ENCODE results near the gene MAP4K4. TPM values are rescaled to one million over a fixed set of nuclear protein-coding genes. Genes with fewer than 3 reads are reported as not detected.

Gene MAP4K4
- total and polyA plus RNA-seq, 2 donors, result 22.4 to 30.9 TPM

GRCh38 chr2:101775636-101776035, 78.1 kb downstream of the MAP4K4 start:
- WGBS, result 85% methylated on average over 8 of the region's 8 CpGs
- Histone ChIP-seq H3K4me3 (ENCODE audit: low read length in 2 of 2) (no peak overlapping the region), H3K9me3 (ENCODE audit: control insufficient read depth in 2 of 2, insufficient read depth in 1 of 2, low read length in 1 of 2) (no peaks in the 10 kb centered on the region), H3K27me3 (ENCODE audit: control insufficient read depth in 2 of 2, insufficient read depth in 1 of 2, low read length in 1 of 2) (no peaks in the 10 kb centered on the region), H3K36me3 (ENCODE audit: control insufficient read depth in 2 of 2, insufficient read depth in 2 of 2, low read length in 1 of 2) (no peaks in the 10 kb centered on the region), H3K4me1 (ENCODE audit: control insufficient read depth in 2 of 2, insufficient read depth in 2 of 2, low read length in 2 of 2) (peaks cover 23 to 38% of the 10 kb centered on the region in 2 donors), H3K27ac (ENCODE audit: low read depth in 1 of 2, low read length in 1 of 2) (no peak overlapping the region)
- no peak for DNase-seq (ENCODE audit: low read depth in 6 of 9, low spot score in 9 of 9)

- no peaks in the 10 kb centered on the region for H3K9me3 ChIP-seq (ENCODE audit: control insufficient read depth in 2 of 2, insufficient read depth in 1 of 2, low read length in 1 of 2)
- H3K27me3 ChIP-seq (ENCODE audit: control insufficient read depth in 2 of 2, insufficient read depth in 1 of 2, low read length in 1 of 2), result no peaks in the 10 kb centered on the region
- H3K4me3 ChIP-seq (ENCODE audit: low read length in 2 of 2), result no peak overlapping the region
- H3K27ac ChIP-seq (ENCODE audit: low read depth in 1 of 2, low read length in 1 of 2), result no peak overlapping the region
- WGBS, result 87% methylated on average over 10 of the region's 10 CpGs
- peaks cover 17 to 36% of the 10 kb centered on the region in 2 donors for H3K4me1 ChIP-seq (ENCODE audit: control insufficient read depth in 2 of 2, insufficient read depth in 2 of 2, low read length in 2 of 2)
- DNase-seq (ENCODE audit: low read depth in 6 of 9, low spot score in 9 of 9), result no peak
- H3K36me3 ChIP-seq (ENCODE audit: control insufficient read depth in 2 of 2, insufficient read depth in 2 of 2, low read length in 1 of 2), result no peaks in the 10 kb centered on the region
Observed at GRCh38 chr2:101776172-101777043, 78.9 kb downstream of the MAP4K4 start.

- no peak for DNase-seq (ENCODE audit: low read depth in 6 of 9, low spot score in 9 of 9)
- H3K4me1 ChIP-seq (ENCODE audit: control insufficient read depth in 2 of 2, insufficient read depth in 2 of 2, low read length in 2 of 2), result peaks cover 9 to 31% of the 10 kb centered on the region in 2 donors
- H3K9me3 ChIP-seq (ENCODE audit: control insufficient read depth in 2 of 2, insufficient read depth in 1 of 2, low read length in 1 of 2), result no peaks in the 10 kb centered on the region
- no peak overlapping the region for H3K4me3 ChIP-seq (ENCODE audit: low read length in 2 of 2)
- WGBS, result 97% methylated on average over 11 of the region's 11 CpGs
- no peaks in the 10 kb centered on the region for H3K27me3 ChIP-seq (ENCODE audit: control insufficient read depth in 2 of 2, insufficient read depth in 1 of 2, low read length in 1 of 2)
- H3K27ac ChIP-seq (ENCODE audit: low read depth in 1 of 2, low read length in 1 of 2), result no peak overlapping the region
- H3K36me3 ChIP-seq (ENCODE audit: control insufficient read depth in 2 of 2, insufficient read depth in 2 of 2, low read length in 1 of 2), result no peaks in the 10 kb centered on the region
Observed at GRCh38 chr2:101777337-101777736, 79.8 kb downstream of the MAP4K4 start.

- Histone ChIP-seq H3K4me1 (ENCODE audit: control insufficient read depth in 2 of 2, insufficient read depth in 2 of 2, low read length in 2 of 2) (peaks cover 5 to 24% of the 10 kb centered on the region in 2 donors), H3K4me3 (ENCODE audit: low read length in 2 of 2) (no peak overlapping the region), H3K36me3 (ENCODE audit: control insufficient read depth in 2 of 2, insufficient read depth in 2 of 2, low read length in 1 of 2) (no peaks in the 10 kb centered on the region), H3K9me3 (ENCODE audit: control insufficient read depth in 2 of 2, insufficient read depth in 1 of 2, low read length in 1 of 2) (no peaks in the 10 kb centered on the region), H3K27ac (ENCODE audit: low read depth in 1 of 2, low read length in 1 of 2) (no peak overlapping the region), H3K27me3 (ENCODE audit: control insufficient read depth in 2 of 2, insufficient read depth in 1 of 2, low read length in 1 of 2) (no peaks in the 10 kb centered on the region)
- no peak for DNase-seq (ENCODE audit: low read depth in 6 of 9, low spot score in 9 of 9)
- over 99% methylated on average over 6 of the region's 6 CpGs for WGBS
Observed at GRCh38 chr2:101778102-101778501, 80.6 kb downstream of the MAP4K4 start.

GRCh38 chr2:101779190-101779589, 81.7 kb downstream of the MAP4K4 start:
- 99% methylated on average over 1 of the region's 1 CpG for WGBS
- H3K27me3 ChIP-seq (ENCODE audit: control insufficient read depth in 2 of 2, insufficient read depth in 1 of 2, low read length in 1 of 2), result no peaks in the 10 kb centered on the region
- H3K9me3 ChIP-seq (ENCODE audit: control insufficient read depth in 2 of 2, insufficient read depth in 1 of 2, low read length in 1 of 2), result no peaks in the 10 kb centered on the region
- peaks cover 3 to 21% of the 10 kb centered on the region in 2 donors for H3K4me1 ChIP-seq (ENCODE audit: control insufficient read depth in 2 of 2, insufficient read depth in 2 of 2, low read length in 2 of 2)
- DNase-seq (ENCODE audit: low read depth in 6 of 9, low spot score in 9 of 9), result no peak
- no peaks in the 10 kb centered on the region for H3K36me3 ChIP-seq (ENCODE audit: control insufficient read depth in 2 of 2, insufficient read depth in 2 of 2, low read length in 1 of 2)
- H3K4me3 ChIP-seq (ENCODE audit: low read length in 2 of 2), result no peak overlapping the region
- no peak overlapping the region for H3K27ac ChIP-seq (ENCODE audit: low read depth in 1 of 2, low read length in 1 of 2)

- 69% methylated on average over 3 of the region's 3 CpGs for WGBS
- no peaks in the 10 kb centered on the region for H3K36me3 ChIP-seq (ENCODE audit: control insufficient read depth in 2 of 2, insufficient read depth in 2 of 2, low read length in 1 of 2)
- no peak overlapping the region for H3K4me3 ChIP-seq (ENCODE audit: low read length in 2 of 2)
- no peak for DNase-seq (ENCODE audit: low read depth in 6 of 9, low spot score in 9 of 9)
- H3K9me3 ChIP-seq (ENCODE audit: control insufficient read depth in 2 of 2, insufficient read depth in 1 of 2, low read length in 1 of 2), result no peaks in the 10 kb centered on the region
- no peak overlapping the region for H3K27ac ChIP-seq (ENCODE audit: low read depth in 1 of 2, low read length in 1 of 2)
- peaks cover 3 to 20% of the 10 kb centered on the region in 2 donors for H3K4me1 ChIP-seq (ENCODE audit: control insufficient read depth in 2 of 2, insufficient read depth in 2 of 2, low read length in 2 of 2)
- H3K27me3 ChIP-seq (ENCODE audit: control insufficient read depth in 2 of 2, insufficient read depth in 1 of 2, low read length in 1 of 2), result no peaks in the 10 kb centered on the region
Observed at GRCh38 chr2:101779656-101780055, 82.1 kb downstream of the MAP4K4 start.

- 20% methylated on average over 4 of the region's 4 CpGs for WGBS
- Histone ChIP-seq H3K9me3 (ENCODE audit: control insufficient read depth in 2 of 2, insufficient read depth in 1 of 2, low read length in 1 of 2) (no peaks in the 10 kb centered on the region), H3K4me1 (ENCODE audit: control insufficient read depth in 2 of 2, insufficient read depth in 2 of 2, low read length in 2 of 2) (peaks cover 3 to 9% of the 10 kb centered on the region in 2 donors), H3K27ac (ENCODE audit: low read depth in 1 of 2, low read length in 1 of 2) (no peak overlapping the region), H3K4me3 (ENCODE audit: low read length in 2 of 2) (no peak overlapping the region), H3K36me3 (ENCODE audit: control insufficient read depth in 2 of 2, insufficient read depth in 2 of 2, low read length in 1 of 2) (no peaks in the 10 kb centered on the region), H3K27me3 (ENCODE audit: control insufficient read depth in 2 of 2, insufficient read depth in 1 of 2, low read length in 1 of 2) (no peaks in the 10 kb centered on the region)
- peak in 1 of 9 donors; percentile 24 for DNase-seq (ENCODE audit: low read depth in 6 of 9, low spot score in 9 of 9)
Observed at GRCh38 chr2:101781326-101781725, 83.8 kb downstream of the MAP4K4 start.

GRCh38 chr2:101781791-101782426, 84.4 kb downstream of the MAP4K4 start:
- no peak for DNase-seq (ENCODE audit: low read depth in 6 of 9, low spot score in 9 of 9)
- Histone ChIP-seq H3K27ac (ENCODE audit: low read depth in 1 of 2, low read length in 1 of 2) (no peak overlapping the region), H3K27me3 (ENCODE audit: control insufficient read depth in 2 of 2, insufficient read depth in 1 of 2, low read length in 1 of 2) (no peaks in the 10 kb centered on the region), H3K9me3 (ENCODE audit: control insufficient read depth in 2 of 2, insufficient read depth in 1 of 2, low read length in 1 of 2) (no peaks in the 10 kb centered on the region), H3K4me3 (ENCODE audit: low read length in 2 of 2) (no peak overlapping the region), H3K4me1 (ENCODE audit: control insufficient read depth in 2 of 2, insufficient read depth in 2 of 2, low read length in 2 of 2) (peaks cover 3 to 9% of the 10 kb centered on the region in 2 donors), H3K36me3 (ENCODE audit: control insufficient read depth in 2 of 2, insufficient read depth in 2 of 2, low read length in 1 of 2) (no peaks in the 10 kb centered on the region)
- 86% methylated on average over 6 of the region's 6 CpGs for WGBS

GRCh38 chr2:101782427-101782792, 84.9 kb downstream of the MAP4K4 start:
- Histone ChIP-seq H3K27ac (ENCODE audit: low read depth in 1 of 2, low read length in 1 of 2) (no peak overlapping the region), H3K4me1 (ENCODE audit: control insufficient read depth in 2 of 2, insufficient read depth in 2 of 2, low read length in 2 of 2) (peaks cover 3 to 9% of the 10 kb centered on the region in 2 donors), H3K27me3 (ENCODE audit: control insufficient read depth in 2 of 2, insufficient read depth in 1 of 2, low read length in 1 of 2) (no peaks in the 10 kb centered on the region), H3K9me3 (ENCODE audit: control insufficient read depth in 2 of 2, insufficient read depth in 1 of 2, low read length in 1 of 2) (no peaks in the 10 kb centered on the region), H3K4me3 (ENCODE audit: low read length in 2 of 2) (no peak overlapping the region), H3K36me3 (ENCODE audit: control insufficient read depth in 2 of 2, insufficient read depth in 2 of 2, low read length in 1 of 2) (no peaks in the 10 kb centered on the region)
- DNase-seq (ENCODE audit: low read depth in 6 of 9, low spot score in 9 of 9), result no peak
- 84% methylated on average over 5 of the region's 5 CpGs for WGBS
